Peyer's patch (tissue), 4 donors: Measurements from ENCODE around the gene MTMR6.

ENCODE experiments used
- CTCF ChIP-seq, 6 experiments: fragments of 450-650 bp in 4 of 6; fragments of 200-600 bp in 2 of 6; sonication (generic) in 1 of 6; IDR thresholded peaks; one replicate each; pipeline ENCODE4 v1.5.1; 2017 to 2019; ENCODE audit warnings: antibody characterized with exemption in 6 of 6, mild to moderate bottlenecking in 3 of 6, moderate library complexity in 1 of 6
- POLR2A ChIP-seq, 2 donors: fragments of 450-650 bp; IDR thresholded peaks; one replicate each; pipeline ENCODE4 v1.5.1; 2017; ENCODE audit warnings: antibody characterized with exemption in 2 of 2, mild to moderate bottlenecking in 2 of 2, moderate library complexity in 2 of 2

- TF ChIP-seq CTCF (IDR thresholded peaks at IDR 0.05) (no peak), POLR2A (IDR thresholded peaks at IDR 0.05) (no peak)
These were observed 19.6 kb upstream of the MTMR6 start for GRCh38 chr13:25306671-25307464.
